H1 (cell line): ENCODE results near the gene ST6GALNAC2. TPM values are rescaled to one million over a fixed set of nuclear protein-coding genes. Genes with fewer than 3 reads are reported as not detected.

Experiments used
- CTCF ChIA-PET: fragments of 300-600 bp; sonication (Branson Sonifier 250); formaldehyde crosslinking; loops from one replicate; lab custom pipeline; 2021; ENCODE audit not compliant: partially characterized antibody; lab: Charles Lee
- POLR2A ChIA-PET: fragments of 300-600 bp; sonication (Branson Sonifier 250); formaldehyde crosslinking; loops from one replicate; lab custom pipeline; 2021; ENCODE audit warnings: inconsistent platforms; ENCODE audit not compliant: partially characterized antibody; lab: Charles Lee
- DNase-seq, 2 experiments: peaks; one replicate each; pipeline versions ENCODE4 v3.0.0 to v3.0.0-alpha.2; 2010 to 2022; ENCODE audit warnings: low spot score in 2 of 2, low read depth in 1 of 2, mixed read lengths in 1 of 2
- FAIRE-seq: peaks from 2 replicates; lab custom pipeline; 2011; peaks lifted over from hg19 to GRCh38; lab: Jason Lieb, UNC
- H2AFZ ChIP-seq: 2 replicates; pipeline ENCODE4 v1.8.1; 2012; ENCODE audit warnings: low read length, inconsistent platforms
- H2AK5ac ChIP-seq: 2 replicates; pipeline ENCODE4 v1.6.1; 2013; ENCODE audit warnings: low read depth, low read length
- H2BK120ac ChIP-seq: replicated peaks from 2 replicates; pipeline ENCODE3; 2013; ENCODE audit warnings: low read depth, low read length, inconsistent platforms
- H2BK12ac ChIP-seq: 2 replicates; pipeline ENCODE4 v1.6.1; 2013; ENCODE audit warnings: low read depth, low read length
- H2BK15ac ChIP-seq: 2 replicates; pipeline ENCODE4 v1.6.1; 2013; ENCODE audit warnings: low read length
- H2BK20ac ChIP-seq: 2 replicates; pipeline ENCODE4 v1.6.1; 2013; ENCODE audit warnings: low read length
- H2BK5ac ChIP-seq: 2 replicates; pipeline ENCODE4 v1.6.1; 2013; ENCODE audit warnings: low read depth, low read length
- H3K14ac ChIP-seq: 2 replicates; pipeline ENCODE4 v1.6.1; 2013; ENCODE audit warnings: inconsistent platforms; ENCODE audit not compliant: insufficient read length
- H3K18ac ChIP-seq: 2 replicates; pipeline ENCODE4 v1.6.1; 2013; ENCODE audit warnings: low read length; ENCODE audit errors: extremely low read depth
- H3K23ac ChIP-seq: 2 replicates; pipeline ENCODE4 v1.6.1; 2013; ENCODE audit warnings: inconsistent platforms; ENCODE audit not compliant: insufficient read length
- H3K23me2 ChIP-seq: 2 replicates; pipeline ENCODE4 v1.6.1; 2013; ENCODE audit warnings: low read depth, low read length
- H3K27ac ChIP-seq: 2 replicates; pipeline ENCODE4 v1.6.1; 2011; ENCODE audit warnings: low read depth, low read length, inconsistent platforms
- H3K27me3 ChIP-seq, 4 experiments: replicated peaks in 1 of 4; 1 replicate in 1 of 4; 2 replicates in 3 of 4; pipeline versions ENCODE4 v1.6.1 to v1.8.1; 2011 to 2013; ENCODE audit warnings: low read length in 3 of 4, mild to moderate bottlenecking in 3 of 4, inconsistent platforms in 2 of 4, mixed read lengths in 2 of 4, moderate library complexity in 1 of 4; ENCODE audit not compliant: control insufficient read depth in 3 of 4, insufficient read depth in 3 of 4; ENCODE audit errors: extremely low read depth in 1 of 4
- H3K36me3 ChIP-seq, 4 experiments: 2 replicates each; pipeline versions ENCODE4 v1.6.1 to v1.8.1; 2011 to 2013; ENCODE audit warnings: mild to moderate bottlenecking in 4 of 4, low read length in 3 of 4, moderate library complexity in 2 of 4, control low read depth in 1 of 4, inconsistent platforms in 1 of 4; ENCODE audit not compliant: insufficient read depth in 4 of 4, control insufficient read depth in 2 of 4
- H3K4ac ChIP-seq: replicated peaks from 2 replicates; pipeline ENCODE3; 2013; ENCODE audit warnings: low read length, low read depth, mixed read lengths, inconsistent platforms; ENCODE audit not compliant: insufficient read length
- H3K4me1 ChIP-seq, 4 experiments: replicated peaks in 1 of 4; 1 replicate in 1 of 4; 2 replicates in 3 of 4; pipeline versions ENCODE4 v1.6.1 to v1.8.1; 2011 to 2013; ENCODE audit warnings: low read length in 3 of 4, inconsistent platforms in 2 of 4, mixed read lengths in 1 of 4; ENCODE audit not compliant: insufficient read depth in 4 of 4, control insufficient read depth in 3 of 4
- H3K4me2 ChIP-seq, 2 experiments: 2 replicates each; pipeline versions ENCODE4 v1.6.1 to v1.8.1; 2011 to 2013; ENCODE audit warnings: low read depth in 2 of 2, low read length in 2 of 2, control low read depth in 1 of 2, inconsistent platforms in 1 of 2, mild to moderate bottlenecking in 1 of 2; ENCODE audit not compliant: insufficient read depth in 1 of 2
- H3K4me3 ChIP-seq, 4 experiments: fragments of 200-600, 300-600 bp in 1 of 4; sonication (generic), shearing (Covaris generic), sonication (Bioruptor Twin) in 1 of 4; 2 replicates each; pipeline versions ENCODE4 v1.5.1 to v1.8.1; 2011 to 2016; ENCODE audit warnings: low read length in 4 of 4, low read depth in 3 of 4, control low read depth in 2 of 4, inconsistent platforms in 2 of 4, mild to moderate bottlenecking in 2 of 4, mixed read lengths in 1 of 4, moderate library complexity in 1 of 4; ENCODE audit not compliant: insufficient read depth in 2 of 4; ENCODE audit errors: extremely low read depth in 1 of 4
- H3K56ac ChIP-seq: replicated peaks from 2 replicates; pipeline ENCODE3; 2013; ENCODE audit warnings: low read depth, mild to moderate bottlenecking, mixed read lengths, low read length, inconsistent platforms; ENCODE audit not compliant: insufficient read length
- H3K79me1 ChIP-seq: 2 replicates; pipeline ENCODE4 v1.6.1; 2013; ENCODE audit warnings: low read depth, low read length, control low read depth
- H3K79me2 ChIP-seq, 2 experiments: 2 replicates each; pipeline versions ENCODE4 v1.6.1 to v1.8.1; 2012 to 2013; ENCODE audit warnings: low read length in 2 of 2, mild to moderate bottlenecking in 2 of 2, inconsistent platforms in 1 of 2; ENCODE audit not compliant: insufficient read depth in 2 of 2, control insufficient read depth in 1 of 2
- H3K9ac ChIP-seq, 4 experiments: replicated peaks in 1 of 4; 1 replicate in 1 of 4; 2 replicates in 3 of 4; pipeline versions ENCODE4 v1.6.1 to v1.8.1; 2011 to 2013; ENCODE audit warnings: low read depth in 3 of 4, low read length in 3 of 4, control low read depth in 2 of 4, mild to moderate bottlenecking in 2 of 4, moderate library complexity in 2 of 4, inconsistent platforms in 1 of 4; ENCODE audit errors: extremely low read depth in 1 of 4
- H3K9me3 ChIP-seq, 2 experiments: 2 replicates each; pipeline versions ENCODE4 v1.6.1 to v1.8.1; 2012 to 2013; ENCODE audit warnings: mild to moderate bottlenecking in 2 of 2, moderate library complexity in 2 of 2, control low read depth in 1 of 2, inconsistent platforms in 1 of 2, low read depth in 1 of 2, low read length in 1 of 2, mixed read lengths in 1 of 2; ENCODE audit not compliant: insufficient read depth in 2 of 2
- H4K20me1 ChIP-seq, 2 experiments: replicated peaks in 1 of 2; 2 replicates each; pipeline versions ENCODE3 to v1.8.1; 2011 to 2013; ENCODE audit warnings: inconsistent platforms in 2 of 2, low read length in 2 of 2, mild to moderate bottlenecking in 1 of 2; ENCODE audit not compliant: insufficient read depth in 2 of 2, control insufficient read depth in 1 of 2
- H4K5ac ChIP-seq: 2 replicates; pipeline ENCODE4 v1.6.1; 2013; ENCODE audit warnings: low read length, low read depth, mixed read lengths, inconsistent platforms; ENCODE audit not compliant: insufficient read length
- H4K8ac ChIP-seq: 2 replicates; pipeline ENCODE4 v1.8.0; 2013; ENCODE audit warnings: mild to moderate bottlenecking, moderate library complexity, low read length, inconsistent platforms; ENCODE audit not compliant: insufficient read depth; ENCODE audit errors: extremely low read depth
- H4K91ac ChIP-seq: replicated peaks from 2 replicates; pipeline ENCODE3; 2013; ENCODE audit warnings: low read length, mixed read lengths, inconsistent platforms; ENCODE audit not compliant: insufficient read length
- ASH2L ChIP-seq: fragments of 200-600, 300-600 bp; sonication (generic); IDR thresholded peaks from one replicate; pipeline ENCODE4 v1.7.1; 2017; ENCODE audit warnings: low read length
- BRCA1 ChIP-seq: IDR thresholded peaks from 2 replicates; pipeline ENCODE4 v1.6.1; 2012; ENCODE audit warnings: low read depth, low read length, improper control_type of control experiment
- EP300 ChIP-seq, 2 experiments: IDR thresholded peaks; 1 replicate in 1 of 2; 2 replicates in 1 of 2; pipeline ENCODE4 v1.6.1; 2011 to 2012; ENCODE audit warnings: low read depth in 2 of 2, low read length in 2 of 2, mild to moderate bottlenecking in 2 of 2, borderline replicate concordance in 1 of 2, inconsistent platforms in 1 of 2, moderate library complexity in 1 of 2
- KDM4A ChIP-seq: IDR thresholded peaks from one replicate; pipeline ENCODE4 v1.7.1; 2012; ENCODE audit warnings: low read depth, mild to moderate bottlenecking, moderate library complexity, low read length, inconsistent platforms; ENCODE audit not compliant: severe bottlenecking
- POLR2A ChIP-seq, 2 experiments: IDR thresholded peaks; 1 replicate in 1 of 2; 2 replicates in 1 of 2; pipeline ENCODE4 v1.6.1; 2011; ENCODE audit warnings: low read depth in 2 of 2, low read length in 2 of 2, mild to moderate bottlenecking in 2 of 2; ENCODE audit errors: control extremely low read depth in 1 of 2
- SAP30 ChIP-seq: fragments of 300-600 bp; sonication (generic); IDR thresholded peaks from 2 replicates; pipeline ENCODE4 v1.7.1; 2012; ENCODE audit warnings: low read length, moderate library complexity, mild to moderate bottlenecking, inconsistent platforms; ENCODE audit not compliant: insufficient read depth, insufficient replicate concordance
- SP4 ChIP-seq: IDR thresholded peaks from 2 replicates; pipeline ENCODE4 v1.6.1; 2012; ENCODE audit warnings: low read length, inconsistent platforms
- USF2 ChIP-seq: IDR thresholded peaks from 2 replicates; pipeline ENCODE4 v1.6.1; 2011; ENCODE audit warnings: low read length, improper control_type of control experiment
- WGBS, 2 experiments: shearing (Covaris generic) in 1 of 2; methylation state at CpG; one replicate each; pipeline versions ENCODE4 v1.1.6 to v1.1.7; 2013 to 2015; ENCODE audit warnings: low lambda C conversion rate in 2 of 2, mixed read lengths in 2 of 2, inconsistent platforms in 1 of 2, low coverage in 1 of 2, missing lambda C conversion rate in 1 of 2; ENCODE audit not compliant: insufficient replicate concordance in 2 of 2, insufficient coverage in 1 of 2, insufficient read length in 1 of 2; ENCODE audit errors: extremely low coverage in 1 of 2, missing lambda C conversion rate in 1 of 2; 5-methylcytosine and 5-hydroxymethylcytosine counted together
- polyA plus RNA-seq, 7 experiments: library from polyadenylated mRNA; depleted of rRNA in 3 of 7; stranded (reverse) in 5 of 7; unstranded in 2 of 7; fragments of >200 nt in 5 of 7; fragments of 200-250 nt in 2 of 7; gene quantifications; 1 replicate in 5 of 7; 2 replicates in 1 of 7; 4 replicates in 1 of 7; pipeline versions ENCODE4 v1.2.1 to v1.2.3, GENCODE V29; 2011 to 2013; ENCODE audit warnings: missing spikeins in 2 of 7, mixed read lengths in 2 of 7
- total RNA-seq: library from RNA; stranded (reverse); fragmentation: NEBNext Ultra II Directional; extraction: Animal tissue kit (Norgen Biotek cat#: 25700); gene quantifications from 2 replicates; pipeline ENCODE4 v1.2.1, GENCODE V29; 2021

Gene ST6GALNAC2
- total and polyA plus RNA-seq, 2 of the 8 experiments (the other 6 are each of a cell fraction or from before 2014, with no cell fraction given) = 0.09 TPM; not detected in 1

- H3K36me3 ChIP-seq = peaks cover 12 to 40% (median 27%) of the 10 kb centered on the region in 4 experiments
- no peaks in the 10 kb centered on the region for H3K9me3 ChIP-seq
- H2BK15ac ChIP-seq = no peak overlapping the region
- no peak overlapping the region for H3K4me2 ChIP-seq
- no peak overlapping the region for H3K4me3 ChIP-seq
- no peak overlapping the region for H2AFZ ChIP-seq
- peaks cover 23 to 28% of the 10 kb centered on the region in 2 experiments for H4K20me1 ChIP-seq
- H4K5ac ChIP-seq = no peak overlapping the region
- TF ChIP-seq KDM4A (no peak), POLR2A (IDR thresholded peaks at IDR 0.05; ENCODE audit: control extremely low read depth in 1 of 2, low read depth in 2 of 2, low read length in 2 of 2) (0 out of 3 replicates have a peak, but pooled peaks of 1 of the 2 experiments have one; percentile 8), EP300 (IDR thresholded peaks at IDR 0.05; ENCODE audit: borderline replicate concordance in 1 of 2, low read depth in 2 of 2, low read length in 2 of 2) (no peak), ASH2L (no peak), SAP30 (no peak), SP4 (no peak), USF2 (no peak), BRCA1 (no peak)
- no peak overlapping the region for H4K8ac ChIP-seq
- no peak overlapping the region for H3K23ac ChIP-seq
- no peaks in the 10 kb centered on the region; the same call in 1 of the 2 replicates for H3K23me2 ChIP-seq
- H2BK20ac ChIP-seq = no peak overlapping the region
- no peak overlapping the region for H3K56ac ChIP-seq
- no peak overlapping the region for H3K14ac ChIP-seq
- no peaks in the 10 kb centered on the region; a peak in 1 of 7 replicates for H3K27me3 ChIP-seq
- no peak overlapping the region for H2BK120ac ChIP-seq
- H3K27ac ChIP-seq = no peak overlapping the region
- no peak overlapping the region for H2BK5ac ChIP-seq
- 91% methylated on average over 5 of the region's 5 CpGs; no CpG with 5 or more reads in 1 of the 2 experiments for WGBS, 2 experiments
- ChIA-PET POLR2A (interaction anchor here (0.6 to 7.7 kb wide), 28 partner anchors 8 to 142 kb away, joined by 3 to 133 read pairs (median 4); partner anchors contain the start of genes PRCD and ST6GALNAC2), CTCF (interaction anchor here (0.9 to 9.3 kb wide), 21 partner anchors 9 to 705 kb away, joined by 3 to 71 read pairs (median 4); no protein-coding TSS in a partner anchor)
- H4K91ac ChIP-seq = no peak overlapping the region
- peaks cover 2% of the 10 kb centered on the region for H3K79me1 ChIP-seq
- H3K9ac ChIP-seq = no peak overlapping the region
- no peak overlapping the region for H3K18ac ChIP-seq
- no peak overlapping the region for H2BK12ac ChIP-seq
- peaks cover 0 to 9% of the 10 kb centered on the region in 2 experiments; a peak in 2 of 4 replicates for H3K79me2 ChIP-seq
- H3K4me1 ChIP-seq = peaks cover 0 to 21% (median 5%) of the 10 kb centered on the region in 4 experiments; a peak in 6 of 7 replicates
- H3K4ac ChIP-seq = no peak overlapping the region
- no peak for DNase-seq
- FAIRE-seq = no peak
- H2AK5ac ChIP-seq = no peak overlapping the region
Observed at GRCh38 chr17:76566988-76567431, 18.6 kb downstream of the ST6GALNAC2 start.
